Kasumi-1 (cell line): Measurements from ENCODE around the gene ADPRHL1.
"Not testable (repeated sequence)": the region's sequence is repeated elsewhere in the genome, so short reads cannot be mapped to it uniquely, and the experiment has no call there.

Experiments
- DNase-seq, 2 experiments: peaks; one replicate each; lab custom pipeline; 2025; lab: John Stamatoyannopoulos, UW

The ADPRHL1 gene

GRCh38 chr13:113477724-113478123 is 24.4 kb upstream of the ADPRHL1 start:
- DNase-seq: no peak

DNA sequence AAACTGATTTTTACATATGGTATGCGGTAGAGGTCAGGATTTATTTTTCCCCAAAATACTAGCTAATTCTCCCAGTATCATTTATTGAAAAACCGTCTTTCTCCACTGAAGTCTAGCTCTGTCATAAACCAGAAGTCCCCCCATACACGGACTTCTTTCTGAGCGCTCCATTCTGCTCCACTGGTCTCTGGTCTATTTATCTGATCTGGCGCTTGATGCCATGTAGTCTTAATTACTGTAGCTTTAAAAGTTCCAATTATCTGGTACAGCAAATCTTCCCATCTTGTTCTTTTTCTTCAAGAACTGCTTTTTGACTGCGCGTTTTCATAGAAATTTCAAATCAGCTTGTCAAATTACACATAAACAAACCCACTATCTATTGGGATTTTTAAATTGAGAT is 23.5 kb upstream of the ADPRHL1 start:
- no peak for DNase-seq

- DNase-seq: no peak
These were observed 22.6 kb upstream of the ADPRHL1 start for GRCh38 chr13:113475911-113476310.

DNA sequence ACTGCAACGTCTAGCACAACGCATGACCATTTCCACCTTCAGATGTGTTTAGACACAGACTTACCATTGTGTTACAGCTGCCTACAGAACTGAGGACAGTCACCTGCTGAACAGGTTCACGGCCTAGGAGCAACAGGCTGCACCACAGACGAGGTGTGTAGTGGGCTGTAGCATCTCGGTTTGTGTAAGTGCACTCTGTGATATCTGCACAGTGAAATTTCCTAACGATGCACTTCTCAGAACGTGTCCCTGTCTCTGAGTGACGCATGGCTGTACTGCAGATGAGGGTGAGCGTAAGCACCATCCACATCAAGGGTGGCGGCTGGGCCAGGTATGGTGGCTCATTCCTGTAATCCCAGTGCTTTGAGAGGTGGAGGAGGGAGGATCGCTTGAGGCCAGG is 22.0 kb upstream of the ADPRHL1 start:
- DNase-seq: no peak

DNA sequence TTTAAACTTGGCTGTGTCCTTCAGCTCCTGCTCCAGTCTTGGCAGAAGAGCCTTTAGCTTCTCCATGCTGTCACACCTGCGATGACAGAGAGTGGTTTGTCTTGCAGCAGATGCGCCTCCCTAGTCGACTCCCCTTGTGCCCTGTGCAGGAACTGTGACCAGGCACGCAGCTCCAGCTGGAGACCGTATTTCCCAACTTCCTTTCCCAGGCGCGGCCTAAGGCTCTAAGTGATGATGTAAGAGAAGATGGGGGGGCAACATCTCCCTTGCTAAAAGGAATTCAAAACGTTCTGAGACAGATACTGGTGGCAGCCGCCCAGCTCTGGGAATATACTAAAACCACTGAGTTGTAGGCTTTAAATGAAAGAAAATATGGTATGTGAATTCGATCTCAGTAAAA is 20.9 kb upstream of the ADPRHL1 start:
- peak; percentile 91 to 93 for DNase-seq

DNA sequence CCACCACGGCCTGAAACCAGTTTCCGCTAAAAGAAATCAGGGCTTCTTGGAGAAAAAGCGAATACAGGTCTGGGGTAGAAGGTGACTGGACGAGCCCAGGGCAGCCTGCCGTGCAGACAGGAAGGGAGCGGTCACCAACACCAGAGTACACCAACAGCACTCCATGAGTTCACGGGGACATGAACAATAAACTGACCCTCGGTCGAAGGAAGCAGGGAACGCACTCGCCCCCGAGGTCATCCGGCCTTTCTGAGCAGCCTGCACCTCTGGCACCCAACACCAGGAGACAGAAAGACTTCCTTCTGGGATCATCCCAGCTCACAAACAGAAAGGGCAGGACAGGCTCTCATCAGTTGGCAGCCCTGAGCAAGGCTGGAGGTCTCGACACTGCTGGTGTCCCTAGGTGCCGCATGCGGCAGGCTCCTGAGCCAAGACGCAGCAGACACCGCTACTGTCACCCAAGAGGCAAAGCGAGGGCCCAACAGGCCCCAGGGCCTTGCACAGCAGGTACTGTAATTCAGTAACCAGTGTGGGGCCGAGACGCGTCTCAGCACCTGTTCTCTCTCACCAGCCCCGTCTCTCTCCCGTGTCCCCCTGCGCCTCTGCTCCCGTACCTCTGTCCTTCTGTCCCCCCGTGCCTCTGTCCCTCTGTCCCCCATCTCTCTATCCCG is 19.2 kb upstream of the ADPRHL1 start:
- DNase-seq: no peak

DNA sequence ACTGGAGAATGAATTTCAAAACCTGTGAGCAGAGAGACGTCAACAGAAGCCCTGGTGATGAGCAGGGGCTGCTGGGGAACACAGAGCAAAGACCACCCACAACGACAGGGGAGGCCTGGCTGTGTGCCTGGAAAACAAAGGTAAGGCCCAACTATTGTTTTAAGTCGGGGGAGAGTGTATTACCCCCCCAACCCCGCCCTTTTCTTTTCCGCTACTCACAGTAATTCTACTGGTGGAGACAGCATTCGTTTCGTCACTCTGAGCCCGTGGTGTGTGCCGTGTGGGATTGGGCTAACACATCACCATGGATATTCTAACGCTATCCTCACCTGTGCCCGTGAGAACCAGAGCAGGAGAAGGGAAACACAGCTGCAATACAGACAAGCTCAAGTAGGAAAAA is 18.6 kb upstream of the ADPRHL1 start:
- DNase-seq: no peak

GRCh38 chr13:113470635-113471163 is 17.4 kb upstream of the ADPRHL1 start:
- not testable (repeated sequence) for DNase-seq

GRCh38 chr13:113470073-113470472 is 16.8 kb upstream of the ADPRHL1 start:
- no peak for DNase-seq

DNA sequence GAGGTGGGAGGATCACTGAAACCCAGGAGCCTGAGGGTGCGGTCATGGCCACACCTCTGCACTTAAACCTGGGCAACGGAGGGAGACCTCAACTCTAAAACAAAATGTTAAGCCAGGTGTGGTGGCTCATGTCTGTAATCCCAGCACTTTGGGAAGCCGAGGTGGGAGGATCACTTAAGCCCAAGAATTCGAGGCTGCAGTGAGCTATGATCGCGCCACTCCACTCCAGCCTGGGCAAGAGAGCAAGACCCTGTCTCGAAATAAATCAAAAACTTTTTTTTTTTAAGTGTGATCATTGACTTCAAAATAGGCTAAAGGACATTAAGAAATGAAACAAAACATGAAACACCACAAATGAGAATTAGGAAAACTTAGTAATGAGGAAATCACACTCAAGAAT is 16.3 kb upstream of the ADPRHL1 start:
- no peak for DNase-seq

DNA sequence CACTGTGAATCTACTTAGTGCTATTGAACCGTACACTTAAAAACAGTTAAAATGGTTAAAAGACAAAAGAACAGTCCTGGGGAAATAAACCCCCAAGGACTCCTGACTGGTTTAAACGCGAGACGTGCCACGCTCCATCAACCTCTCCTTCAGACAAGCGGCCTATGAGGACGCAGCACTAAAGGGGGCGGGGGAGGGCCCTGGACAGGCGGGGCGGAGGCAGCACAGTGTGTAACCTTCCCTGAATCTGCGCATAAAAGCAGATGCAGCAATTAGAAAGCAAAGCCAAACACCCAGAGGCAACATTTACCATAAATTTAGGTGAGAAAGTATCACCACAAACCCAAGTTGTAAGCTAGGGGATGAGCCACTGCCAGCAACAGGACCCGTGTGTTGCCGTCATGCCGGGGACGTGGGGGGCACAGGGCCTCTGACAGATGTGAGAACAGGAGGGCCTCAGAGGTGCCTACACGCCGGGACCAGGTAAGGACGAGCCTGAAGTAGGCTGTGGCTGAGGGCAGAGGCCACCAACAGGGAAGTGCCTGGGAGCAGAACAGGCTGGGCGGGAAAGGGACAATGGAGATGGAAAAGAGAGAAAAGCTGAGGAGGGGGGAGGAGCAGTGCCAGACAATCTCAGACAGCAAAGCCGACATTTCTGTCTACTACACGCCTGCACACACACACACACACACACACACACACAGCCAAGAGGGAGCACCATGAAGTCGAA is 15.3 kb upstream of the ADPRHL1 start:
- DNase-seq: no peak

DNA sequence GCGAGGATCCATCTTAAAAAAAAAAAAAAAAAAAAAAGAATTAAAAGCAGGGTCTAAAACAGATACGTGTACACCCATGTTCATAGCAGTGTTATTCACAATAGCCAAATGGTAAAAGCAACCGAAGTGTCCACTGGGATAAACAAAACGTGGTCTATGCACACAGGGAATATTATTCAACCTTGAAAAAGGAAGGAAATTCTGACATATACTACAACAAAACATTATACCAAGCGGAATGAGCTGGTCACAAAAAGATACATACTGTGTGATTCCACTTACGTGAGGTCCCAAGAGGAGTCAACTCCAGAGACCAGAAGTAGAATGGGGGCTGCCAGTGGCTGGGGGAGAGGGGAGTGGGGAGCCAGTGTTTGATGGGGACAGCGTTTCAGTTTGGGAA is 14.7 kb upstream of the ADPRHL1 start:
- DNase-seq: no peak

- DNase-seq: no peak
These were observed 13.1 kb upstream of the ADPRHL1 start for GRCh38 chr13:113466383-113466782.

DNA sequence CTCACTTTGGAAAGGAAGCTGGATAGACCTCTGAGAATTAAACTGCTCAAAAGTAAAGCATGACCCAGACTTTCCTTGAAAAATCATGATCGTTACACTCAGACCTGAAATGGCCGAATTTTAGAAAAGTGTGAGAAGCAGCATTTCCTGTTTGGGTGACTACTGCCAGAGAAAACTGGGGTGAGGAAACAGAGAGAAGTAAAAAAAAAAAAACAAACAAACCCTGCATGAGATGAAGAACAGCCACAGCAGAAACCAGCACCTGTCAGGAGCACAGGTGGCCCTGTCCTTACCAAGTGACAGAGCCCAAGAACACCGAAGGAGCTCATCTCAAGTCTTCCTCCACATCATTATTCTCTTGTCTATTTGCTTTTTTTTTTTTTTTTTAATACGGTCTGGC is 12.0 kb upstream of the ADPRHL1 start:
- no peak for DNase-seq

DNA sequence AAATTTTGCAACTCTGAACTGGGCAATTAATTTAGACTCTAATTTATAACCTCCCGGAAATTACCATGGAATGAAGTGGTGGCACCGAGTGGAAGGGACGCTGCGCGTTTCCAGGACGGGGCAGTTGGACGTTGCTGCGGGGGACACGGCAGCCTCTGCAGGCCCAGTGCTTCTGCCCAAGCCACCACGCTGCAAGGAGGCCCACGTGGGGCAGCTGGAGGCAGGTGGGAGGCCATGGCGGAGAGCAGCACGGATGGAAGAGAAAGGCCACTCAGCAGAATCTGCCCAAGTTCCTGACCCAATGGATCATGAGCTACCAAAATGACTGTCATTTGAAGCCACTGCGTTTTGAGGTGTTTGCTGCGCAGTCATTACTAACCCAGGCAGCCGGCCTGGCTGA is 11.2 kb upstream of the ADPRHL1 start:
- DNase-seq: no peak

DNA sequence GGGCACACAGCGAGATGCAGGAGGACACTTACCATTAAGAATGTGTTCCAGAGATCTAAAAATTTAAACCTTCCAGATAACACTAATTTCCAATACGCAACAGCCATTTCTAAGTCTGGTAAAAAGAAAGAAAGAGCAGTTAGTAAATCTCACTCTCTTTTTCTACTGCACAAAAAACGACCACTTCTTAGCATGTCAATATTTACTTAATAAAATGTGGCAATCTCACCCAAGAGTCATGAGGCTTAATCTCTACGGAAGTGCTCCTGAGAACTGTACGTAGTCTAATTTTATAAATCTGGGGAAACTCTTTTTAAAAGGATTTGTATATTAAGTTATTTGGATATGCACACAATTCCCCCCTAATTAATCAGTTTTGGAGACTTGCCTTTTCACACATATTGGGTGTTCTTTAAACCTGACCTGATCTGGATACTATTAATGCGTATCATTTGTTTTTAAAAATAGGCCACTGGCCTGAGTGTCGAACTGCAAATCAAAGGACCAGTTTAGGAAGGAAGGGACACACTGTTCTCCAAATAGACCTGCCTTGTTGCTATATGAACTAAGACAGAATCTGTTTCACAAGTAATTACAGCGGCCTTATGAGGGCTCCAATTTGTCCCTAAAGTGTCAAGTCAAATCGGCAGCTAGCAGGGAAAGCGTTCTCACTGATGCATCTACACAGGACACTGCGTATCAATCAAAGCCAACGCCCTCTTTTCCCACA is 7.9 kb upstream of the ADPRHL1 start:
- no peak for DNase-seq

DNA sequence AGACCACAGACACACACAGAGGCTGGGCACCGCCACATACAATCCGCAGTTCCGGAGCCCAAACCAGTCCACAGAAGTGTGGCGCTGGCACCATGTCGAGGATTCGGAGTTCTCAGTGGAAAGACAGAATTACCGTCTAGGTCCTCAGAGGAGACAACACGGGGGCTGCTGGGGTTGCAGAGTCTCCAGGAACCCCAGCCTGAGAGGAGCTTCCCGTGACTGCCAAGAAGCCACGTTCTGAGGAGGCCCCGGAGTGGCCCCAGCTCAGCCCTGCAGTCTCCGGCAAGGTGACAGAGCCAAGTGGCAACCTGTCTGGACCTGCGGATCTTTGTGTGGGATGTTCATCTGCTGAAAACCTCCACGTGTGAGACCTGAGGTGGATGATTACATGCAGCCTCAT is 7.3 kb upstream of the ADPRHL1 start:
- DNase-seq: no peak

- no peak for DNase-seq
These were observed 6.8 kb upstream of the ADPRHL1 start for GRCh38 chr13:113460064-113460555.

GRCh38 chr13:113458253-113459065 is 5.2 kb upstream of the ADPRHL1 start:
- peak; percentile 29 to 30 for DNase-seq

DNA sequence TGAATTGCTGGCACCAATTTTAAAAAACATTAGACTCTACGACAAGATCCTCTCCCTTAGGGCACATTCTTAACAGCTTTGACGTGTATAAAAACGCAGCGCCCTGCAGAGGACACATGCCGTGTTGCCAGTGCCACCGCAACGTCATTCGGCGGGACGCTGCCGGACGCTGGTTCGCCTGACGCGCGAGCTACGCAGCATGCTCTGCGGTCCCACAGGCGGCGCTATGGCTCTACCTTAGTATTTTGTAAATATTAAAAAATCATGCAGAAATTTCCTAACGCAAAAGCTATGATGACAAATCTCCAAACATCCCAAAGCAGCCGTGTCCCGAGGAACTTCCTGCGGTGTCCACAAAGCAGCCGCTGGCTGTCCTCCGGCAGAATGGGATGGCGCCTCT is 4.2 kb upstream of the ADPRHL1 start:
- DNase-seq: no peak

- DNase-seq: no peak
These were observed 2.9 kb upstream of the ADPRHL1 start for GRCh38 chr13:113456116-113456702.
